ENCODE measurements around the gene DPP6. TPM values are rescaled to one million over a fixed set of nuclear protein-coding genes. Genes with fewer than 3 reads are reported as not detected.

Gene DPP6
- total RNA-seq, 2 donors from 2014 or later = not detected

GRCh38 chr7:154686305-154686704 lies 634.1 kb downstream of the DPP6 start:
- ATAC-seq (replicated peaks in 1 of 2) (no peak), DNase-seq (no peak)
- Mint-ChIP-seq H3K9me3 (peaks cover 0 to 2% of the 10 kb centered on the region in 2 donors), H3K4me3 (no peak overlapping the region), H3K4me1 (ENCODE audit: low read depth) (no peaks in the 10 kb centered on the region), H3K27me3 (ENCODE audit: low read depth) (no peaks in the 10 kb centered on the region), H3K36me3 (ENCODE audit: insufficient read depth in 2 of 2) (no peaks in the 10 kb centered on the region), H3K27ac (no peak overlapping the region)

- Mint-ChIP-seq H3K27ac (no peak overlapping the region), H3K27me3 (ENCODE audit: low read depth) (no peaks in the 10 kb centered on the region), H3K36me3 (ENCODE audit: insufficient read depth in 2 of 2) (no peaks in the 10 kb centered on the region), H3K4me3 (no peak overlapping the region), H3K4me1 (ENCODE audit: low read depth) (no peaks in the 10 kb centered on the region), H3K9me3 (peaks cover 0 to 2% of the 10 kb centered on the region in 2 donors)
- DNase-seq (no peak), ATAC-seq (replicated peaks in 1 of 2) (no peak)
Observed at GRCh38 chr7:154688952-154689351, 636.8 kb downstream of the DPP6 start.

DNA sequence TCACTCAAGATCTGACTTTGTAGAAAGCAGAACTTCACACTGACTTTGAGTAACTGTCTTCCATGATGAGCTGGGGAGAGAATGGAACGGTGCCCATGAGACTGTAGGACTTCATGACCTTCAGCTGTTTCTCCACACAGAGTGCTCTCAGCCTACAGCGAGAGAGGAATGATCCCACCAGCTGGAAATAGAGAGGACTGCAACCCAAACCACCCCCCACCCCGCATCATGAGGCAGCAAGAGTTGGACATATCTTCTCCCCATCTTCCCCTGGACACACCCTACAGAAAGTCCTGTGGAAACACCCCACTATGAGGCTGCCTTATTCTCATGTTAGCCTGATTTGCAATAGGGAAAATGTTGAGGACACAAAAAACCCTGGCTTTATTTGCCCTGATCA lies 638.2 kb downstream of the DPP6 start:
- H3K4me1 Mint-ChIP-seq (ENCODE audit: low read depth) = no peaks in the 10 kb centered on the region
- DNase-seq = no peak
- H3K4me3 Mint-ChIP-seq = no peak overlapping the region
- H3K9me3 Mint-ChIP-seq = peaks cover 0 to 4% of the 10 kb centered on the region in 2 donors
- H3K27ac Mint-ChIP-seq = no peak overlapping the region
- no peaks in the 10 kb centered on the region for H3K36me3 Mint-ChIP-seq (ENCODE audit: insufficient read depth in 2 of 2)
- H3K27me3 Mint-ChIP-seq (ENCODE audit: low read depth) = no peaks in the 10 kb centered on the region
- no peak for ATAC-seq (replicated peaks in 1 of 2)

- Mint-ChIP-seq H3K27me3 (ENCODE audit: low read depth) (no peaks in the 10 kb centered on the region), H3K27ac (no peak overlapping the region), H3K36me3 (ENCODE audit: insufficient read depth in 2 of 2) (no peaks in the 10 kb centered on the region), H3K4me3 (no peak overlapping the region), H3K9me3 (peaks cover 0 to 5% of the 10 kb centered on the region in 2 donors), H3K4me1 (ENCODE audit: low read depth) (no peaks in the 10 kb centered on the region)
- no peak for DNase-seq
- ATAC-seq (replicated peaks in 1 of 2) = no peak
Observed at GRCh38 chr7:154693661-154694060, 641.5 kb downstream of the DPP6 start.

DNA sequence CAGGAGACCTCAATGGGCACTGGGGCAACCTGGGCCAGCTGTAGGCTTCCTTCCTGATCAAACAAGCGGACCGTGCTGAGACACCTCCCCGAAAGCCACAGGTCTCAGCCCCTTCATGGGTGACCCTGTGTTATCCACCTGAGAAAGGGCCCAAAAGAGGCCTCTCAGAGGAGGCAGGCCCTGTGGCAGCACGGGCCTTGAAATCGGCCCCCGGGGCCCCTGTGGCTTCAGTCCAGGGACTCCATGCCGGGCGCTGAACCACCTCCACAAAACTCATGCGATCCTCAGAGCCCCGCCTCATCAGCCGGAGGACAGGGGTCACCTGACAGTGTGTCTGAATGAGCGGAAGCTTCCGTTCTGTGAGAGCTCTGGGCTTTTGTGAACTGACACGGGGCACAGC lies 643.6 kb downstream of the DPP6 start:
- Mint-ChIP-seq H3K27me3 (ENCODE audit: low read depth) (no peaks in the 10 kb centered on the region), H3K36me3 (ENCODE audit: insufficient read depth in 2 of 2) (no peaks in the 10 kb centered on the region), H3K4me1 (ENCODE audit: low read depth) (no peaks in the 10 kb centered on the region), H3K4me3 (no peak overlapping the region), H3K9me3 (peaks cover 0 to 5% of the 10 kb centered on the region in 2 donors), H3K27ac (no peak overlapping the region)
- ATAC-seq (replicated peaks in 1 of 2) (no peak), DNase-seq (no peak)

- Mint-ChIP-seq H3K4me1 (ENCODE audit: low read depth) (no peaks in the 10 kb centered on the region), H3K9me3 (peaks cover 0 to 5% of the 10 kb centered on the region in 2 donors), H3K4me3 (no peak overlapping the region), H3K27me3 (ENCODE audit: low read depth) (no peaks in the 10 kb centered on the region), H3K27ac (no peak overlapping the region), H3K36me3 (ENCODE audit: insufficient read depth in 2 of 2) (no peaks in the 10 kb centered on the region)
- DNase-seq (no peak), ATAC-seq (replicated peaks in 1 of 2) (no peak)
Observed at GRCh38 chr7:154696556-154696955, 644.4 kb downstream of the DPP6 start.

DNA sequence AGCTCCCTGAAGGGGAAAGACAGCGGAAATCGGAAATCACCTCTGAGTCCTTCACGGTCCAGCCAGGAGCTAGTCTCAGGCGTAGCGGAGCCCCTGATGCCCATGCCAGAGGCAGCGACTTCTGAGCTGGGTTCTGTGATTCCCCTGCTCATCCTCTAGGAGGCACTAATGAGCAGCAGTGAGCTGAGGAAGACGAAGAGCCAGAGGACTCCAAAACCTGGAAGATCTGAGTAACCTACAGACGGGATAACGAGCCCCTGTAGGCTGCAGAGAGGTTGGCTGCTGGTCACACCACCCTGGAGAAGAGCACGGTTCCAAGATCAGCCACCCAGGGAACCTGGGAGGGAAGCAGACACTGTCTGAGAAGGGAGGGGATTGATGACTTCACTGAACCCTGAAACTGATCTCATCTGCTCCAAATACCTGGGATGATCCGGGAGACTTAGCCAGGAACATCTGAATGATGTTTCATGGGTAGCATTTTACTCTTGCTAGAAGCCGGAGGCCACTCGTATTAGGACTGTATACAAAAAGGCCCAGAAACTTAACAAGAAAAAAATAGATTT lies 646.6 kb downstream of the DPP6 start:
- ATAC-seq (replicated peaks in 1 of 2) (no peak), DNase-seq (peak in 1 of 2 donors; percentile 22)
- H3K27ac Mint-ChIP-seq = no peak overlapping the region
- no peak overlapping the region for H3K4me3 Mint-ChIP-seq
- no peaks in the 10 kb centered on the region for H3K27me3 Mint-ChIP-seq (ENCODE audit: low read depth)
- H3K4me1 Mint-ChIP-seq (ENCODE audit: low read depth) = no peaks in the 10 kb centered on the region
- peaks cover 0 to 1% of the 10 kb centered on the region in 2 donors for H3K36me3 Mint-ChIP-seq (ENCODE audit: insufficient read depth in 2 of 2)
- peaks cover 0 to 5% of the 10 kb centered on the region in 2 donors for H3K9me3 Mint-ChIP-seq

- peak in 1 of 2 donors; percentile 1 for DNase-seq
- H3K9me3 Mint-ChIP-seq = peaks cover 4 to 9% of the 10 kb centered on the region in 2 donors
Observed at GRCh38 chr7:154699417-154699816, 647.2 kb downstream of the DPP6 start.

DNA sequence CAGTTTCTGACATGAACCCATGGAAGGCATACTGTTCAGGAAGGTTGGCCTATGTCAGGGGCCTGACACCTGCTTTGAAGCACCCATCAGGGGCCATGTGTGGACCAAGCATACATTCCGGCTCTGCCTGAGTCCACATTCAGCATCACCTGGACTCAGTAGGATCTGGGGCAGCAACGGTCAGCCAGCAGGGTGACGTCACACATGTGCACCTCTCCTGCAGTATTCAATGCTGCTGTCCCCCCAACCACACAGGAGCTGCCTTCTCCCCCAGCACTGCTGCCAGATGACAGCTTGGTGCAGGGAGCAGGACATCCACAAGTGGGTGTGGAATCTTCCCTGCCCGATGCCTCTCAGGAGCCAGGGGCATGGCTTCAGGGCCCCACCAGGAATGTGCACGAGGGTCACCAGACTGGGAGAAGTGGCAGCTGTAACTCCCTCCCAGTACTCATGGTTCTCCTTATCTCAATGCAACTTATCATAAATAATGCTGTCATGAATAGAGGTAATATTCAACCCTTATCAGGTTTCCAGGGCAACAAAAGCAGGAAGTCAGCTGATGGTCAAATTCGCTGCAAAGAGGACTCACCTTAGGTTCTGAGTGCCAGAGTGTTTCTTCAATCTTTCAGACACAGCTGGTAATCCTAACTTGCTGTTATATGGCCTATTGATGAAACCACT lies 657.8 kb downstream of the DPP6 start:
- no peak for DNase-seq
- no peak for ATAC-seq (replicated peaks in 1 of 2)
- H3K27me3 Mint-ChIP-seq (ENCODE audit: low read depth) = no peaks in the 10 kb centered on the region
- no peak overlapping the region for H3K27ac Mint-ChIP-seq
- no peaks in the 10 kb centered on the region for H3K4me1 Mint-ChIP-seq (ENCODE audit: low read depth)
- peaks cover 9 to 11% of the 10 kb centered on the region in 2 donors for H3K9me3 Mint-ChIP-seq
- H3K36me3 Mint-ChIP-seq (ENCODE audit: insufficient read depth in 2 of 2) = peaks cover 1 to 5% of the 10 kb centered on the region in 2 donors
- H3K4me3 Mint-ChIP-seq = no peak overlapping the region

More at GRCh38 chr7:154699417-154699816, 647.2 kb downstream of the DPP6 start:
- peak; percentile 40 to 53 for ATAC-seq (replicated peaks in 1 of 2)
- H3K4me1 Mint-ChIP-seq (ENCODE audit: low read depth) = no peaks in the 10 kb centered on the region
- peaks cover 0 to 1% of the 10 kb centered on the region in 2 donors for H3K36me3 Mint-ChIP-seq (ENCODE audit: insufficient read depth in 2 of 2)
- no peak overlapping the region for H3K4me3 Mint-ChIP-seq
- no peak overlapping the region for H3K27ac Mint-ChIP-seq
- no peaks in the 10 kb centered on the region for H3K27me3 Mint-ChIP-seq (ENCODE audit: low read depth)

GRCh38 chr7:154720016-154720415 lies 667.8 kb downstream of the DPP6 start:
- ATAC-seq (replicated peaks in 1 of 2) (no peak), DNase-seq (no peak)
- Mint-ChIP-seq H3K27me3 (ENCODE audit: low read depth) (no peaks in the 10 kb centered on the region), H3K4me1 (ENCODE audit: low read depth) (no peaks in the 10 kb centered on the region), H3K9me3 (peaks cover 3 to 4% of the 10 kb centered on the region in 2 donors), H3K36me3 (ENCODE audit: insufficient read depth in 2 of 2) (no peaks in the 10 kb centered on the region), H3K27ac (no peak overlapping the region), H3K4me3 (no peak overlapping the region)

DNA sequence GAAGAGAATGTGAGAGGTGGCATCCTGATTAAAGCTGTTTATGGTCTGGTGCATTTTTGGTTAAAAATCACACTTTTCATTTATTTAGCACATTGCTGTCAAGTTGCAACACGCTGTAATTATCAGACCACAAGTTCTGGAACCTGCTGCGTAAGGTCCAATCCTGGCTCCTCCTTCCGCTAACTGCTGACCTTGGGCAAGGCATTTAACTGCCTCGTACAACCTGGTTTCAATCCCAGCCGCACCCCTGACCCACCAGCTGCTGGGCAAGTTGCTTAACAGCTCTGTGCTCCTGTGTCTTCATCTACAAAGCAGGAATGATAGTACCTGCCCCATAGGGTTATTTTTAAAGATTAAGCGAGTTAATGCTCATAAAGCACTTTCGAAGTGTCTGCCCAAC lies 668.9 kb downstream of the DPP6 start:
- H3K27ac Mint-ChIP-seq = no peak overlapping the region
- peaks cover 6% of the 10 kb centered on the region in 2 donors for H3K9me3 Mint-ChIP-seq
- no peaks in the 10 kb centered on the region for H3K4me1 Mint-ChIP-seq (ENCODE audit: low read depth)
- no peak for ATAC-seq (replicated peaks in 1 of 2)
- no peaks in the 10 kb centered on the region for H3K36me3 Mint-ChIP-seq (ENCODE audit: insufficient read depth in 2 of 2)
- no peak overlapping the region for H3K4me3 Mint-ChIP-seq
- no peak for DNase-seq
- no peaks in the 10 kb centered on the region for H3K27me3 Mint-ChIP-seq (ENCODE audit: low read depth)

GRCh38 chr7:154726368-154726767 lies 674.2 kb downstream of the DPP6 start:
- DNase-seq (no peak), ATAC-seq (replicated peaks in 1 of 2) (no peak)
- Mint-ChIP-seq H3K9me3 (peaks cover 7 to 11% of the 10 kb centered on the region in 2 donors), H3K27ac (no peak overlapping the region), H3K36me3 (ENCODE audit: insufficient read depth in 2 of 2) (peaks cover 3 to 7% of the 10 kb centered on the region in 2 donors), H3K4me1 (ENCODE audit: low read depth) (no peaks in the 10 kb centered on the region), H3K27me3 (ENCODE audit: low read depth) (no peaks in the 10 kb centered on the region), H3K4me3 (no peak overlapping the region)

DNA sequence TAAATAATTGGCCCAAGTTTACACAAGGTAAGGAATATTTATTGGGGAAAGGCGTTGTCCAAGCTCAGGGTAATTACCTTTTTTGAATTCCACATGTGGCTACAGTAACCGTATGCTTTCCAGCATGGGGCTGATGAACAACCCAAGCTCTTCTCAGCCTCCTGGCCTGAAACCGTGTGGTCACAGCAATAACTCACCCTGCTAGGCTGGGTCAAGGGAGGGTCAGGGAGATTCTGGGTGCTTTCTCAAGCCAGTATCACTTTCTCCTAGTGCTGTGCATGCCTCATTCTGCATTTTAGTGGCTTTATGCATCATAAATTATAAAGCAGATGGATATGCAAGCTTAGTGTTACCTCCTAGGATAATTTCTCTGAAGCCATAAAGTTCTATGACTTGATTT lies 676.9 kb downstream of the DPP6 start:
- Mint-ChIP-seq H3K4me1 (ENCODE audit: low read depth) (no peaks in the 10 kb centered on the region), H3K27ac (no peak overlapping the region), H3K27me3 (ENCODE audit: low read depth) (no peaks in the 10 kb centered on the region), H3K9me3 (peaks cover 7 to 11% of the 10 kb centered on the region in 2 donors), H3K36me3 (ENCODE audit: insufficient read depth in 2 of 2) (peaks cover 3 to 7% of the 10 kb centered on the region in 2 donors), H3K4me3 (no peak overlapping the region)
- ATAC-seq (replicated peaks in 1 of 2) = no peak
- no peak for DNase-seq

GRCh38 chr7:154735766-154736165 lies 683.6 kb downstream of the DPP6 start:
- DNase-seq (no peak), ATAC-seq (replicated peaks in 1 of 2) (no peak)
- Mint-ChIP-seq H3K4me3 (no peak overlapping the region), H3K27me3 (ENCODE audit: low read depth) (no peaks in the 10 kb centered on the region), H3K4me1 (ENCODE audit: low read depth) (no peaks in the 10 kb centered on the region), H3K9me3 (no peaks in the 10 kb centered on the region), H3K36me3 (ENCODE audit: insufficient read depth in 2 of 2) (no peaks in the 10 kb centered on the region), H3K27ac (no peak overlapping the region)
